GM19099 (cell line): Measurements from ENCODE around the gene CTIF.

Experiments used
- POLR2A ChIP-seq: IDR thresholded peaks from 3 replicates; pipeline ENCODE4 v1.6.1; 2011; ENCODE audit warnings: low read depth; ENCODE audit not compliant: insufficient read length; ENCODE audit errors: extremely low read depth

The CTIF gene

DNA sequence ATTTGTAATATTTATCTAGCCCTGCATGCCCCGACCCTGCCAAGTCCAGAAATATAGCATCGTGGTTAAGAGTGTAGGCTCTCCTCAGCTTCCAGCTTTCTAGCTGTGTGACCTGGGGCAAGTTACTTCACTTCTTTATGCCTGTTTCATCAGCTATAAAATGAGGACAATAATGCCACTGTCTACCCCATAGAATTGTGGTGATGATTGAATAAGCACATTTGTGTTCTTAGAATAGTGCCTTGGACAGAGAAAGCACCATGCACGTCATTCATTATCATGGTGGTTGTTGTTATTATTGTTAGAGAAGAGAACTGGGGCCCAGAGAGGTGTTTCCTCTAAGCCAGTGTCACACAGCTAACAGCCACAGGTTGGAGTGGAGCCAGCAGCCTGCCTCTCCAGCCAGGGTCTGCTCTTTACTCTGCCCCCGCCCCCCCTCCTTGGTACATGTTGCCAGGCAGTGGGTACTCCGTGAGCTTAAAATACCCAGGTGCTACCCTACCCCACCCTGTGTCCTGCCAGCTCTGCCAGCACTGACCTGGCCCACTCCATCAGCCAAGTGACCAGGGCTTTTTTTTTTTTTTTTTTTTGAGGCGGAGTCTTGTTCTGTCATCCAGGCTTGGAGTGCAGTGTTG is 202.1 kb downstream of the CTIF start:
- TF ChIP-seq POLR2A = no peak

DNA sequence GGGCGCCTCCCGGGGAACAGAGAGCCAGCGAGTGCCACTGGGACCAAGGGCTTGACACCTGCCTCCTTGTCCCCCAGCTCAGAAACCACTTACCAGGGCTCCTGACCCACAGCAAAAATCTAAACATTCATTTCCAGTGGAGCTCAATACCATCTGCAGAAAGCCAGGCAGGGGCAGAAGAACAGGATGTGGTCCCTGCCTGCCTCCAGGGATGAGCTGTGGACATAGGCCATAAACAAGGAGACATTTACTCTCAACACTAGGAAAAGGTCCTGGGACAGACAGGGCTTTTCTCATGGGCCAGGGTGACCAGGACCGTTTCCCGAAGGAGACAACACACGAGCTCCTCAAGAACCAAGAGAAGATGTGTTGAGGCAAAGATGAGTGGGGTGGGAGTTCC is 203.0 kb downstream of the CTIF start:
- TF ChIP-seq POLR2A = no peak

DNA sequence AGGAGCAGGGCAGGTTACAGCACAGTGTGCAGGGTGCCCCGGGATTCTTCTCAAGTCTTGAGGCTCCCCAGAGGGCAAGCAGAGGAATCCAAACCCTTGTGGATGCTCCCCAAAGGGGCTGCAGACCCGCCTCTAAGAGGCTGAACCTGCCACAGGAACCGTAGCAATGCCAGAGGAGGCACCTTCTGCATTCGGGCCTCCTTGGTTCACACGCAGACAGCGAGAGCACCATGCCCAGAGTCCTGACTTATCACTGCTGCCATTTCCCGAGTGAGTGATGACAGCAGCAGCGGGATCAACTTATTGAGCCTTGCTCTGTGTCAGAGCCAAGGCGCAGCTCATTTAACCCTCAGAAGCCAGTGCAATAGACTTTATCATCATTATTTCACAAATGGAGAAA is 203.5 kb downstream of the CTIF start:
- TF ChIP-seq POLR2A = no peak

DNA sequence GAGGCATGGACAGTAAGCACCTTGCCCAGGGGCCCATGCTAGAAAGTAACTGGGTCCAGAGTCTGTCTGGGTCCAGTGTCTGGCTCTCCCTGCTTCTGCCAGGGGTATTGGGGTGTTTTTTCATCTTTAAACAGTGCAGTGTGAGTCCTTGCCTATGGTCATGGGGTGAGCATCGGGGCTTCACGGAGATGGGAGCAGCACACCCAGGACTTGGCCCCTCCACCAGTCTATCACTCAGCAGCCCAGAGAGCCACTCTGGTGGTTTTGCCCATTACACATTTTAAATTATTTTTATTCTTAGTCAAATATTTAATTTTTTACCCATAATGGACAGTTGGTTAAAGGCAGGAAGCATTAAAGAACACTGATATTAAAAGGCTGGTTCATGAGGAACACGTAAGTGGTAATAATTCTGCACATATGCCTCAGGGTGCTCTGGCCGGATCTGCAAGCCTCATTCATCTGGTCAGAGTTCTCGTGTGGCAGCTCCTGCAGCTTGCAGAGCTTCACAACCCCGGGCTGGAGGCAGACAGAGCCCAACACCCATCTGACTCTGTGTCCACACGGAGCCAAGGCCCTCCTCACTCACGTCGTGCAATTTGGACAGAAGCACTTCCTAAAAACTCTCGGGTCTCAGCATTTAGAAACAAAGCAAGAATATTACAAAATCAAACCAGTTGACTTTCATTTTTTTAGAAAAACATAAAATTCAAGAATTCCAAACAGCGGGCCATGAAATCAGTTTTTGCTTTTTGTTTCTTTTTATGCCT is 204.1 kb downstream of the CTIF start:
- no peak for TF ChIP-seq POLR2A

DNA sequence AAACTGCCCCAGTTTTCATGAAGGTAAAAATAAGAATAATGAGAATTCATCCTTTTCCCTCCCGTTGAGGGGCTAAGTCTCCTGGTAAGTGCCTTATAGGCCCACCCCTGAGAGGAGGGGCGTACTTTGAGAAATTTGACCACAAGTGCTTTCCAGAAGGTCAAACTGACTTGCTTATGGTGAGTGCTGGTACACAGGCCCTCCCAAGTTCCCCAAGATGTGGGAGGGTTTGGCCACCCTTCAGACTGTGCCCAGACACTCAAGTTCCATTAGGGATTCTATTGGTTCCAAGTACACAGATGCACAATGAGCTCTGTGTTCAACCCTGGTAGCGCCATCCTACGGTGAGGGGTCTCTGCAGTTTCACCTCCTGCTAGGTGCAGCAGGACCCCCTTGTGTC is 205.1 kb downstream of the CTIF start:
- TF ChIP-seq POLR2A = no peak

DNA sequence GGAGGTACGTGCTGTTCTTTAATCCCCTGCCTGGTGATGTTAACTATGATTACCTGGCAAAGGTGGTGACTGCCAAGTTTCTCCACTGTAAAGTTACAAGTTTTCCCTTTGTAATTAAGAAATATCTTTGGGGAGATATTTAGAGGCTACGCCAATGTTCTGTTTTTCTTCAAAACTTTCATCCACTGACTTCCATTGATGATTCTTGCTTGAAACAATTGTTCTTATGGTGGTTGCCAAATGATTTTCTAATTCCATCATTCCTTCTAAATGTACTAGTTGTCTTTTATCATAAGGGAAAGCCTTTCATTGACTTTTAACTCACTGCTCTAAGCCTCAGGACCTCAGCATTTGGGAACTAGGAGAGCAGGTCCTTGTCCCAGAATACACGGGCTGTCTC is 206.5 kb downstream of the CTIF start:
- no peak for TF ChIP-seq POLR2A

DNA sequence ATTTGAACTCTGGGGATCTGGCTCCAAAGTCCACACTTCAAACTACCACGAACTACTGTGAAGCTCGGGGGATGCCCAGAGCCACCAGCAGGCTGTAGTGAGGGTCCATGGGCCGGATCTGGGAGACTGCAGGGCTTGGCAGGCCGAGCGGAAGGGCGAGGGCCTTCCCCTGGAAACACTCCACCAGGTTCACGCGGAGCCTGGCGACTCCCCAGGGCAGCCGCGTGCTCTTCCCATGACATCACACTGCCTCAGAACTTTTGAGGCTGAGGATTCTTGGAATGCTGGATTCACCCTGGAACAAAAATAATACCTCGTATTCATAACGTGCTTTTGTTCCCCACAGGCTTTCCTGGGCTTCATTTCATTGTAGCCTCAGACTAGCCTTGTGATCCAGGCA is 210.9 kb downstream of the CTIF start:
- no peak for TF ChIP-seq POLR2A

DNA sequence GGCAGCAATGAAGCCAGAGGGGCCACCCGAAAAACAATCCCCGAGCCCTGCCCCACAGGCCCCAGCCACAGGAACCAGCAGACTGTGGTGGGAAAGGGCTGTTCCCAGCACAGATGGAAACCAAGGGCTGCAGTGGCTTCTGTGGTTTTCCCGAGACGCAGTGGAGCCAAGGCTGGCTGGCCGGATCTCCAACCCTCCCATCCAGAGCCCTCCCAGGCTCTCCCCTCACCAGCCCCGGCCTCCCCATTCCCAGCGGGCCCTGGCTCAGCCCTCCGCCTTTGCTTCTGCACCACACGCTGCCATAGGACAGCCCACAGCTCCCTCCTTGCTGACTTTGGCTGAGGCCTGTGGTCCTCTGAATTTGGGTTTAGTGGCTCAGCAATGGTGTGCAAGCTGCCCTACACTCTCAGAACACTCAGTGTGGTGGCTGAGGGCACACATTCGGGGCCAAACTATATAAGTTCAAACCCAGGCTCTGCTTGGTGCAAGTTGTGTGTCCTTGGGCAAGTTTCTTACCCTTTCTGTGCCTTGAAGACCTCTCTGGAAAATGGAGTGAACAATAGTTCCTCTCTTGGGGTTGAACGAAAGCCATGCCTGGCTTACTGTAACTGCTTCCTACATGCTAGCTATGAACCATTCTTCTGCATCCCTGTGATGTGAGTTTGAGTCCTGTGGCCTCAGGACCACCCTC is 211.8 kb downstream of the CTIF start:
- no peak for TF ChIP-seq POLR2A

DNA sequence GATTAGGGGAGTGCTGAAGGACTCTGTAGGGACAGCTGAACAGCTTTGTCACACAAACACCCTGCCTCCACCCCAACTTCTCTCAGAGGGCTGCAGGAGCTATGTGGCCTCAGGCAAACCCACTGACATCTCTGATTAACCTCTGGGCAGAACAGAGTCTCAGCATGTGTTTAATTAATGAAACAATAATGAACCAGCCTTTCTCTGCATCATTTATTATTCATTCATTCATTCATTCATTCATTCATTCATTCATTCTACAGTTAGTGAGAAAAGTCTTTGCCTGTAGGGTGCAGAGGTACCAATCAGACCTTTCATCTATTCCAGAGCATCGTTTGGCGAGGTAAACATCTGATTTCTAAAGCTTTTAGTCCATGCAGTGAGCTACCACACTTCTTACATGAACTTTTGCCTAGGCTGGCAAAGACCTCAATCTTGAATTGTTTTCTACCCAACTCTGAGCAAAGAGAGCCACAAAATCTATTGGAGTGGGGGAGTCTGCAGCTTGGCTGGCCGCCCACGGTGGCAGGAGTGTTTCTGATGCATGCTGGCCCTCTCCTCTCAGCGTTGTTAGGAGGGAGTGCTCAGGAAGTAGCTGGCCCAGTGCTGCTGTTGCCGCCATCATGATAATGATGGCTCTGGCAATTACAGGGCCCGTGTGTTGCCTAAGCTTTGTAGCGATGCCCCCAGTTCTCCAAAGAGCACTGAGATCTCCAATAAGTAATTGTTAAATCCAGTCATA is 213.1 kb downstream of the CTIF start:
- TF ChIP-seq POLR2A = no peak

DNA sequence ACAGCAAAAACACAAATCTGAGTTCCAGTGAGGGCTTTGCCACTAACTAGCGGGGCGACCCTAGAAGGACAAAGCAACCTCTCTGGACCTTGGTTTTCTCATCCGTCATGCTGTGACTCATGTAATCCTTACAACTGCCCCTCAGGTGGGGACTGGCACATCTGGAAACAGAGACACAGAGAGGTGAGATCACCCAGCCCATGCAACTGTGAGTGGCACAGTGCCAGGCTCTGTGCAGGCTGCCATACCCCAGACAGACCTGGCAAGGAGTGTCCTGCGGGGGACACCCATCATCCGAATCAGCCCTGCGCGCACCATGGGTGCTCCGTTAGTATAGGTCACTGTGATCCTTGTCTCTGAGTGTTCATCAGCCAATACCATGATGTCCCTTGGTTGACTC is 213.6 kb downstream of the CTIF start:
- TF ChIP-seq POLR2A = no peak

DNA sequence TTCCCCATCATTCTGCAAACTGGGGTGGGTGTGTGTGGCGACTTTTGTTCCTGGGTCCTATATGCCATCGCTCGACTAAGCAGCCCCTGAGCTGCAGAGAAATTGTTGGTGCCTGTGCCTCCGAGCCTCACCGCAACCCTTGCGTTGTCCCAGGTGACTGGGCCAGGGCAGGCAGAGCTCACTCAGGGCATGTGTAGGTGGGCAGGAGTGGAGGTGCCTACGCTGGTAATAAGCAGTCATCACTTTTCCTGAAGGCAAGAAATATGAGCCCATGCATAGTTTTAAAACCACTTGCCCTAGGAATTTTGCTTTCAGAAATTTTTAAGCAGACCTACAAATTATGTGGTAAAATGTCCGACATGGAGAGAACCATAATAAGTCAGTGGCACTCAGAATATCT is 214.1 kb downstream of the CTIF start:
- no peak for TF ChIP-seq POLR2A

DNA sequence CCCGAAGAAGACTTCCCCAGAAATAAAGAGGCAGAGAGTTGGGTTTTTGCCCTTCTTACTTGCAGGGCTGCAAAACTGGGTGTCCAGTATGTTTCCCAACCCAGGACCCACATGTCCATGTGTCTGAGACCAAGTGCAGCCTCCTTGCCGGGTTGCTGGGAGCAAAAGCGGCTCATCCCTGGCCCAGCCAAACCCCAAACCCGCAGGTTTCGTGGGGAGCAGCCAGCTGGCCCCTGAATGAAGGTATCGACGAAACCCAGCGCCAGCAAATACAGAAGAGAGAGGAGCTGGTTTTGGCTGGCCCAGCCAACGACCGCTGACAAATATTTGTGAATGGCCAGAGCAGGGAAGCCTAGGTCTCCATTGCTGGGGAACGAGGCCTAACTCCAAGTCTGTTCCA is 214.9 kb downstream of the CTIF start:
- no peak for TF ChIP-seq POLR2A

DNA sequence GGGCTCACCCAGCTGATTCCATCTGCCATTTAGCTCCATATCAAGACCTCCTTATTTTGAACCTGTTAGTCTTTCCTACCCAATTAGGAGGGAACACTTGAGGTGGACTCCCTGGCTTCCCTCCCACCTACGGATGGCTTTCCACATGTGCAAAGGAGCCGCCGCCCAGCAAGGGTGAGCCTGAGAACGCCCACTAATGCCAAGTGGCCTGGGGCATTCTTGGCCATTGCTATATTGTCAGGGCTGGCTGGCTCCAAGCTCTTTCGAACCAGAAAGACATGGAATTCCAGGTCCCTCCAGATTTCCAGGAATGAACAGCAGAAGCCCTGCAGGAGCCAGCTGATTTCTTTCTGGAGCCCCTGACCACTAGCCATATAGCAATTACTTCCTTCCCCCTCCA is 215.7 kb downstream of the CTIF start:
- no peak for TF ChIP-seq POLR2A

DNA sequence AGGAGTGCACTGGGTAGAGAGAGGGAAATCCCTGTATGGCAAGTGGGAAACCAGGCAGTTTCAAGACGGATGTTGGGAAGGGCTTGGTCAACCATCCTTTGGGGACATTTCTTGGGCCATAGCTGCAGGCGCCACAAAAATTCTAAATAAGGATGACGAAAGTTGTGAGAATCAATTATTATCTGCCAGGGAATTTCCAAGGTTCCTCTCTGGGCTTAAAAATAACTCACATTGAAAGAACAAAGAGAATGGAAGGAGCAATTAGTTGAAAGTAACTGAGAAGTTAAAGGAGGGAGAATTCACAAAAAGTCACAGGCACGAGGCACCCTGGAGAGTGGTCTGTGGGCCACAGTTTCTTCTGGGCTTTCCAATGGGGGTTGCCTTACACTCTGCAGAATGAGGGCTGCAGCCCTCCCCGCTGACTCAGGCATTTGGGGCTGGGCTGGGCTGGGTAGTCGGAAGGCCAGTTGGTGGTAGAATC is 216.2 kb downstream of the CTIF start:
- no peak for TF ChIP-seq POLR2A

DNA sequence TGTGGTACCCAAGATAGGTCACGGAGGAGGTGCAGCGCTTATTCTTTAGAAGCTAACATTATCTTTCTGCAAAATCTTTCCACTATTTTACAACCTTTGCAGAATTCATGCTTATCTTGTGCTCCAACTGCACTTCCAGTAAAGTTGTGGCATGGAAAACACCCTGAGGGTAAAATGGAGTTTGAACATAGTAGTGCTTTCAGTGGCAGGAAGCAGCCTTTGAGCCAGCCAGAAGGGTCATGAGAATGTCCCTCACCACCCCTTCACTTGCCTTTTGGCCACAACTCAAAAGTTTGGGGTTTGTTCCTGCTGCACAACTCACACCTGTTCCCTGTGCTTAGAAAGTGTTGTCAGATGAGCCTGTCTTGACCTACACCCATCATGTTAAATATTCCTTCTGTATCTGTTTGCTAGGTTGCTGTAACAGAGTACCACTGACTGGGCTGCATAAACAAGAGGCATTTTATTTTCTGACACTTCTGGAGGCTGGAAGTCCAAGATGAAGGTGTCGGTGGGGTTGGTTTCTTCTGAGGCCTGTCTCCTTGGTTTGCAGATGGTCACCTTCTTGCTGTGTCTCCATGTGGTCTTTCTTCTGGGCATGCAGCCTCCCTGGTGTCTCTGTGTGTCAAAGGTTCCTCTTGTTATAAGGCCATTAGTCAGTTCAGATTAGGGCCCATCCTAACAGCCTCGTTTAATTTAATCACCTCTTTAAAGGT is 217.8 kb downstream of the CTIF start:
- TF ChIP-seq POLR2A = no peak
